NCI-H82 (cell line): ENCODE results near the gene ADD3.

Experiments used
- DNase-seq: peaks from one replicate; lab custom pipeline; 2025; lab: John Stamatoyannopoulos, UW

The ADD3 gene

DNA sequence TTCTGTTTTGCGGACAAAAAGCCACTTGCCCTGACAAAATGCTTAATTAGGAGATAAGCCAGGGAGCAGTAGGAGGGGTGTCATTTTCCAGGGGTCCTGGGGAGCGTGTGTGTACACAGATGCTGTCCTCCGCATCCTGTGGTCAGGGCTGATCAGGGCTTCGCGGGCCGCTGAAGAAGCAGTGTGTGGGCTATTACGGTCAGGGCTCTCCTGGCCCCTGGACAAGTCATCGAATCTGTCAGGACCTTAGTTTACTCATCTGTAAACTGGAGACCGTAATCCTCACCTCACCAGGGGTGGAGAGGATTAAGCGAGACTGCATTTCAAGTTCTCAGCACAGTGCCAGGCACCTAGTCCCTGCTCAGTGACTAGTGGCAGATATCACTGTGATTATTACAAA is 173.7 kb downstream of the ADD3 start:
- DNase-seq = no peak

DNA sequence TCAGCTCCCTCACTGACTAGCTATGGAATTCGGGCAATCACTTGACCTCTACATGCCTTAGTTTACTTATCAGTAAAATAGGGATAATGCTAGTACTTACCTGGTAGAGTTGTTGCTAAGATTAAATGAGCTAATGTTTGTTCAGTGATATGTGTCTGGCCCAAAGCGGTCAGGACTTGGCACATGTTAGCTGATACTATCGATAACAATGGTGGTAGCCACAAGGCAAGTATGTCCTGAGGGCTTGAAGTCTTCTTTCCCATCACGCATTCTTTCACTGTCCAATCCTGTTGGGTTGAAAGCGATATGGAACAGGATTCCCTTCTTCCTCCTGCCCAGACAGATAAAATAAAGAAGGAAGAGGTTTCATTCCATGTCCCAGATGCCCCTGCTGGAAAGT is 174.1 kb downstream of the ADD3 start:
- DNase-seq = no peak

DNA sequence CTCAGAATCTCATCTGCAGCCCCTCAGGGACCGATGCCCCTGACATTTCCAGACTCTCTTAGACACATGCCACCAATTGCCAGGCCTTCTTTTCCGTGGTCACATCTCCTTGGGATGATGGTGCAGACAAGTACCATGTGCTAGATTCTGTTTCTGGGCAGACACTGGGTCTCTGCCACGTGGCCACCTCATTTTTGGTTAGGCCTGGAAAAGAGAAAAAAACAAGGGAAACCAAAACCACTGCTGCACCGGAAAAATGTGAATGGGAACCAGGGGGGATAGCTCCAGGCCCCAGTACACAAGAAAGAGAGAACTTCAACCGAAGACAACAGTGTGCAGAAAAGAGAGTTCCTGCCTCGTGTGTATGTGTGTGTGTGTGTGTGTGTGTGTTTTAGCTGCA is 176.6 kb downstream of the ADD3 start:
- no peak for DNase-seq
